SK-N-SH (cell line): ENCODE data around the gene WDR7.

Experiments used
- ELF1 ChIP-seq: IDR thresholded peaks from 2 replicates; pipeline ENCODE4 v1.4.0; 2012
- EZH2phosphoT487 ChIP-seq: fragments of 200-600 bp; sonication (generic); IDR thresholded peaks from 2 replicates; pipeline ENCODE4 v1.6.1; 2017; ENCODE audit warnings: low read depth, mixed run types, mild to moderate bottlenecking, antibody characterized with exemption, moderate library complexity, borderline replicate concordance
- FOXJ3 ChIP-seq: sonication (generic); formaldehyde crosslinking; IDR thresholded peaks from 2 replicates; pipeline ENCODE4 v1.5.1; 2020; ENCODE audit warnings: mild to moderate bottlenecking, missing genetic modification reagents
- GABPA ChIP-seq: IDR thresholded peaks from 2 replicates; pipeline ENCODE4 v1.4.0; 2012; ENCODE audit warnings: low read depth, mild to moderate bottlenecking
- JUND ChIP-seq: IDR thresholded peaks from 2 replicates; pipeline ENCODE4 v1.4.0; 2012
- NRF1 ChIP-seq: IDR thresholded peaks from 2 replicates; pipeline ENCODE4 v1.6.1; 2012; ENCODE audit warnings: low read depth, mild to moderate bottlenecking, low read length
- RAD21 ChIP-seq: IDR thresholded peaks from 2 replicates; pipeline ENCODE4 v1.6.1; 2012; ENCODE audit warnings: mild to moderate bottlenecking, low read length
- SMC3 ChIP-seq: IDR thresholded peaks from 2 replicates; pipeline ENCODE4 v1.6.1; 2012; ENCODE audit warnings: low read depth, low read length, improper control_type of control experiment
- TF ChIP-seq, protein P1 (sequence below): IDR thresholded peaks from 2 replicates; pipeline ENCODE4 v1.6.1; 2012; ENCODE audit warnings: mild to moderate bottlenecking, low read depth, low read length, moderate library complexity
- TF ChIP-seq, protein P2 (sequence below): fragments of 200-600 bp; sonication (generic); IDR thresholded peaks from 2 replicates; pipeline ENCODE4 v1.6.1; 2017; ENCODE audit warnings: antibody characterized with exemption, mild to moderate bottlenecking, moderate library complexity

DNA sequence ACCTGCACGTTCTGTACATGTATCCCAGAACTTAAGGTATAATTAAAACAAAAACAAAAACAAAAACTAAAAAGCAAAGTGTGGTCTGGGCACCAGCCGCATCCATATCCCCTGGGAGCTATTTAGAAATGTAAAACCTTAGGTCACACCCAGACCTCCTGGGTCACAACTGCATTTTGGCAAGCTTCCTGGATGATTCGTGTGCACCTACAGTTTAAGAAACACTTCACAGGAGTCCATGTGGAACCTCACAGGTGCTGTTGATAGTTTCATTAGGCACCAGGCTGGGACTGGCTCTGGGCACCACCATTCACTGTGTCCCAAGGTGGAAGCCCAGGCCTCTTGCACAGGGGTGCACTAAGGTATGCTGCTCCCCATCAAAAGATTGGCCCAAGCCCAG, 392.1 kb downstream of the WDR7 start:
- TF ChIP-seq RAD21 (no peak), ELF1 (no peak), NRF1 (no peak), SMC3 (no peak), JUND (no peak), EZH2phosphoT487 (no peak), GABPA (no peak), FOXJ3 (CRISPR knock-in tag) (no peak)
- TF ChIP-seq, protein P1, sequence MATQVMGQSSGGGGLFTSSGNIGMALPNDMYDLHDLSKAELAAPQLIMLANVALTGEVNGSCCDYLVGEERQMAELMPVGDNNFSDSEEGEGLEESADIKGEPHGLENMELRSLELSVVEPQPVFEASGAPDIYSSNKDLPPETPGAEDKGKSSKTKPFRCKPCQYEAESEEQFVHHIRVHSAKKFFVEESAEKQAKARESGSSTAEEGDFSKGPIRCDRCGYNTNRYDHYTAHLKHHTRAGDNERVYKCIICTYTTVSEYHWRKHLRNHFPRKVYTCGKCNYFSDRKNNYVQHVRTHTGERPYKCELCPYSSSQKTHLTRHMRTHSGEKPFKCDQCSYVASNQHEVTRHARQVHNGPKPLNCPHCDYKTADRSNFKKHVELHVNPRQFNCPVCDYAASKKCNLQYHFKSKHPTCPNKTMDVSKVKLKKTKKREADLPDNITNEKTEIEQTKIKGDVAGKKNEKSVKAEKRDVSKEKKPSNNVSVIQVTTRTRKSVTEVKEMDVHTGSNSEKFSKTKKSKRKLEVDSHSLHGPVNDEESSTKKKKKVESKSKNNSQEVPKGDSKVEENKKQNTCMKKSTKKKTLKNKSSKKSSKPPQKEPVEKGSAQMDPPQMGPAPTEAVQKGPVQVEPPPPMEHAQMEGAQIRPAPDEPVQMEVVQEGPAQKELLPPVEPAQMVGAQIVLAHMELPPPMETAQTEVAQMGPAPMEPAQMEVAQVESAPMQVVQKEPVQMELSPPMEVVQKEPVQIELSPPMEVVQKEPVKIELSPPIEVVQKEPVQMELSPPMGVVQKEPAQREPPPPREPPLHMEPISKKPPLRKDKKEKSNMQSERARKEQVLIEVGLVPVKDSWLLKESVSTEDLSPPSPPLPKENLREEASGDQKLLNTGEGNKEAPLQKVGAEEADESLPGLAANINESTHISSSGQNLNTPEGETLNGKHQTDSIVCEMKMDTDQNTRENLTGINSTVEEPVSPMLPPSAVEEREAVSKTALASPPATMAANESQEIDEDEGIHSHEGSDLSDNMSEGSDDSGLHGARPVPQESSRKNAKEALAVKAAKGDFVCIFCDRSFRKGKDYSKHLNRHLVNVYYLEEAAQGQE, result no peak
- TF ChIP-seq, protein P2, sequence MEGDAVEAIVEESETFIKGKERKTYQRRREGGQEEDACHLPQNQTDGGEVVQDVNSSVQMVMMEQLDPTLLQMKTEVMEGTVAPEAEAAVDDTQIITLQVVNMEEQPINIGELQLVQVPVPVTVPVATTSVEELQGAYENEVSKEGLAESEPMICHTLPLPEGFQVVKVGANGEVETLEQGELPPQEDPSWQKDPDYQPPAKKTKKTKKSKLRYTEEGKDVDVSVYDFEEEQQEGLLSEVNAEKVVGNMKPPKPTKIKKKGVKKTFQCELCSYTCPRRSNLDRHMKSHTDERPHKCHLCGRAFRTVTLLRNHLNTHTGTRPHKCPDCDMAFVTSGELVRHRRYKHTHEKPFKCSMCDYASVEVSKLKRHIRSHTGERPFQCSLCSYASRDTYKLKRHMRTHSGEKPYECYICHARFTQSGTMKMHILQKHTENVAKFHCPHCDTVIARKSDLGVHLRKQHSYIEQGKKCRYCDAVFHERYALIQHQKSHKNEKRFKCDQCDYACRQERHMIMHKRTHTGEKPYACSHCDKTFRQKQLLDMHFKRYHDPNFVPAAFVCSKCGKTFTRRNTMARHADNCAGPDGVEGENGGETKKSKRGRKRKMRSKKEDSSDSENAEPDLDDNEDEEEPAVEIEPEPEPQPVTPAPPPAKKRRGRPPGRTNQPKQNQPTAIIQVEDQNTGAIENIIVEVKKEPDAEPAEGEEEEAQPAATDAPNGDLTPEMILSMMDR, result no peak
